G401.6 (cell line): Measurements from ENCODE around the gene SRGAP2B.
"Not testable (repeated sequence)": the region's sequence is repeated elsewhere in the genome, so short reads cannot be mapped to it uniquely, and the experiment has no call there.

Experiments used
- FAIRE-seq: peaks from 2 replicates; lab custom pipeline; 2012; peaks lifted over from hg19 to GRCh38; lab: Jason Lieb, UNC

SRGAP2B gene

DNA sequence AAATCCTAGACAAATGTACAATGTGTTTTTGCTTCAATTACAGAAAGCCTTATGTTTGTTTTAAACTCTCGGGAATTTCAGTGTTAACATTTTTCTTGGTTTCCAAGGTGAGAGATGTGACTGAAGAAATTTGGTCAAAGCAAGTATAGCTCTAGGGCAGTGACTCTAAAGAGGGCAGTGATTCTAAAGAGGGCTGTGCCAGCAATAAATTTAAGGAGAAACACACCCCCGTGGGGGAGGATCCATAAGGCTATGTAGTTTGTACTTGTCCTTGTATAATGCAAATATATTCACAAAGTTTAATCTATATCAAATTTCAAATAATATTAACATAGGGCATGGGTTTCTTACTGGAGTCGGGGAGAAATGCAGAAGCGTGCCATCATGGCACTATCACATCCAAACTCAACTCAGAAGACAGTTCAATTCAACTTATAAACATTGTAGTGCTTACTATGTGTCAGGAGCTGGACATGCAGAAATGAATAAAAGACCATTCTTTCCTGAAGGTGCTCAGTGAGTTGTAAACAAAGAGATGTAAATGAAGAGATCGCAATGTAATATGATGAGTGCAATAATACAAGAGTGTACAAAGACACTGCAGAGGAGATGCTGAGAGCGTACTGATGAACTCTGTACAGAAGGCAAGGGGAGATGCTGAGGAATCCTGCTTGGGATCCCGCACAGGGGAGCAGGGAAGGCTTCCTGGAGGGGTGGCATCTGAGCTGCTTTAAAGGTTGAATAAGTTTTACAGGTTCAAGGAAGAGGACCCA lies 12.5 kb downstream of the SRGAP2B start:
- FAIRE-seq = not testable (repeated sequence)

DNA sequence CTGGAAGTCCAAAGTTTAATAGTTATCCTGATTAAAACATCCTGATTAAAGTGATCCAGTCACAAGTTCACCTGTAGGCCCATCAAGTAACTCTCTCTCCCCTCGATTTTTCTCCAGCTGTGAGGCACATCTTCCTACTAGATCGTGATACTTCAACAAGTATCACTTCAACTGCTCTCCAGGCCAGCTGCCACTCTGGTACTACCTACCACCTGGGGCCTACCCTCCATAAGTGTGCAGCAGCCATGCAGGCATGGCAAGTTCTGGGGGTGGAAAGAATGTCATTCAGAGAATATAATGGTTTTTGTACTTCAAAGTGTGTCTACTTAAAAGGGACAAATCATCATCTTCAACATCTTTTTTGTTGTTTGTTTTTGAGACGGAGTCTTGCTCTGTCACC lies 14.9 kb downstream of the SRGAP2B start:
- FAIRE-seq = not testable (repeated sequence)

- FAIRE-seq = not testable (repeated sequence)
These were observed 15.4 kb downstream of the SRGAP2B start for GRCh38 chr1:145079737-145080136.

DNA sequence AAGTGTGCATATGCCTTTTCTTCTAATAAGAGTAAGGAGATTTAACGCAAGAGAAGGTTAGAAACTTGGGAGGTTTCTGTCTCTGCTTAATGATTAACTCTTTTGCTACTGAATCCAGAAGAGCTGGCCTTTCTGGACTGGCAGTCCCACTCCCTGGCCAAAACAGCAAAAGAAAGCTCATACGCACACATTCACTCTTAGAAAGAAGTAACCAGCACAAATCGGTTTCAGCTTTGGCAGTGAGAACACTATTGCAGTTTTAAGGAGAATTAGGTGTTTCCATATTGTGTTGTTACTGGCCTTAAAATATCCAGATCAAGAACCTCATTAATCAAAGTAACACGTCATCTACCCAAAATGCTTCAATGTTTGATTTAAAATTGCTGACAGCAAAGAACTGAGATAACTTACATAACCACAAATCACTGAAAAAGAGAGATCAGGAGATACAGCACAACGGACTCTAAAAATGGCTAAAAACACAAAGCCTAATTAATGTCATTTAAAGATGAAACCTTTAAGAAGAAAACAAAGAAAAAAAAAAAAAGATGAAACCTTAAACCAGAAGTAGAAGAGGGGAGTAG lies 16.2 kb downstream of the SRGAP2B start:
- FAIRE-seq = not testable (repeated sequence)

DNA sequence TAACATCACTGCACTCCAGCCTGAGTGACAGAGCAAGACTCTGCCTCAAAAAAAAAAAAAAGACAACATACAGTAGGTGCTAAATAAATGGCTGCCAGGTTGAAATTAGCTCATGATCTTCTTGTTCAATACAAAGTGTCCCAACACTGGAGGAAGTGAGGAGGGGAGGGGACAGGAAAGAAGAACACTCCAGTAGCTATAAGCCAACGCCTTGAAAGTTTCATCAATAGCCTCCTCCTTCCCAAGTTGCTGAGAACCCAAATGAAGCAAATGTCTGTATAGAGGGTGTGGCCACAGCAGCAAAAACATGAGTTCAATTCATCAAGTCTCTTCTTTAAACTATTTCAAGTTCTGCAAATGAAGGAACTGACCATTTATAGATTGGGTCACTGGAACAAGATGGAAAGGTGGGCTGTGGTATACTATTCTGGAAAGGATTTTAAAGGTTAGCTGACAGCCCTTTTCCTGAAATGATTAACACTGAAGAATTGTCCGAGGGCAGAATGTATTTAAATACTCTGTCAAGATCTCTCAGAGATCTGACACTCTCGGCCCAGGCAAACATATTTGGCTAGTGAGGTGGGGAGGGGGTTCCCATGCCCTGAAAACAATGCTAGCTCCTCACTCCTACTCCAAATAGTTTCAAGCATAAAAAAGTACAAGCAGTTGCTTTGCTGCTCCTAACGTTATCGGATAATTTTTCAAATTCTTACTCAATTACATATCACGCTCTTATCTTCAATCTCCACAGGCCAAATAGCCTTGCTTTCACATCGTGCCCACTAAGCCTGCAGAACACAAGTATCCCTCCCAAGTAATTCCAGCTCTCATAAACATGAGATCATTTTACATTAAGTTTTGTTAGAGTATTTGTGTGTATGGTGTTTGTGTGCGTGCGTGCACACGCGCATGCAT lies 17.0 kb downstream of the SRGAP2B start:
- FAIRE-seq = not testable (repeated sequence)

DNA sequence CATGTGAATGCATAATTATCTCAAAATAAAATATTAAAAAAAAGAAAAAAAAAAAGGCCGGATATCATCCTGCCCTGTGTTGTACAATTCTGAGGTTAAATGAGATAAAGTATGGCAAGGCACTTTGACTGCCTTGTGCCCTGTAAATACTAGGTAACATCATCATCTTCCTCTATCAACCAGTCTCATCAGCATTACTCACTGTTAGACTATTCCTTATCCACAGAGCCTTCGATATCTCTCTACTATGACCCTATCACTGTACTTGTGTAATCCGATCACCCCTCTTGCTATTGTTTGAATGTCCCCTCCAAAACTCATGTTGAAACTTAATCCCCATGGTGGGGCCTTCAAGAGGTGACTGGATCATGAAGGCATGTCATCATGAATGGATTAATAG lies 18.3 kb downstream of the SRGAP2B start:
- FAIRE-seq = not testable (repeated sequence)

DNA sequence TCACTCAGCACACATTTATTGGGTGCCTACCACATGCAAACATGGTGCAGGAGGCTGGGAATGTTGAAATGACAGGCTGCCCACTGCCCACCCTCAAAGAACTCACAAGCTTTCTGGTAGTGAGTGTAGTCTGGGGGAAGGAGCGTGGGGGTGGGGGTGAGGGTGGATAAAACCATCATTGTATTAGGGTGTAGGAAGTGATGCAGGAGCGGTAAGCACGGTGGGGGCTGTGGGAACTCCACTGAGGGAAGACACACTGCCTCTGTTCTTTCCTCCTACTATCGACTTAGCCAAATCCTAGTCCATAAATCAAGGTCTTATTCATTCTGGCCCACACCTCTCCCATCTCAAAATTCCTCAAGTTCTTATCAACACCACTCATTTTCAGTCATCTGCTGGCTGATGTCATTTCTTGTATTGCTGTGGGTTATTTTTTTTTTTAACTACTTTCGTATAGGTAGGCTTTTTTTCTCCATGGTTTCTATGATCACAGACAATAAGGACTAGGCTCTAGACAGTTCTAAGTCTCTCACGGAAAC lies 21.0 kb downstream of the SRGAP2B start:
- FAIRE-seq = not testable (repeated sequence)

GRCh38 chr1:145071569-145071968 lies 23.6 kb downstream of the SRGAP2B start:
- FAIRE-seq = not testable (repeated sequence)

DNA sequence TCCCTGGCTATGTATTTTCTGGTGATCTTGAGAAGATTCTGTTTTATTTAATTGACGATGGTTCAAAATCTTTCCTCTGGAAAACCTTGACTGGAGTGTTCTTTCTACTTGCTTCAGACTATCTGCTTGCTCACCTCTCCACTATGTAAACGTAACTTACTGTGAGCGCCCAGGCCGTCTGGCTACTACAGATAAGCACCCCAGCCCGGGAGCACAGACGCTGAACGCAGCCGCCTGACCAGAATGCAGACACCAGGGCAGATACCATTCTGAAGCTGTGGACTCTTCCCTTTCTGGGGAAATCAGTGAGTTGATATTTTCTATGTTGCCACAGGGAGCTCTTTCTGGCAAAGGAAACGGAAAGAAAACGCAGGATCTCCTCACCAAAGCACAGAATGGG lies 28.6 kb downstream of the SRGAP2B start:
- FAIRE-seq = not testable (repeated sequence)

GRCh38 chr1:145065194-145065826 lies 29.8 kb downstream of the SRGAP2B start:
- FAIRE-seq = not testable (repeated sequence)

- not testable (repeated sequence) for FAIRE-seq
These were observed 31.0 kb downstream of the SRGAP2B start for GRCh38 chr1:145063941-145064648.

- not testable (repeated sequence) for FAIRE-seq
These were observed 31.8 kb downstream of the SRGAP2B start for GRCh38 chr1:145063285-145063684.

DNA sequence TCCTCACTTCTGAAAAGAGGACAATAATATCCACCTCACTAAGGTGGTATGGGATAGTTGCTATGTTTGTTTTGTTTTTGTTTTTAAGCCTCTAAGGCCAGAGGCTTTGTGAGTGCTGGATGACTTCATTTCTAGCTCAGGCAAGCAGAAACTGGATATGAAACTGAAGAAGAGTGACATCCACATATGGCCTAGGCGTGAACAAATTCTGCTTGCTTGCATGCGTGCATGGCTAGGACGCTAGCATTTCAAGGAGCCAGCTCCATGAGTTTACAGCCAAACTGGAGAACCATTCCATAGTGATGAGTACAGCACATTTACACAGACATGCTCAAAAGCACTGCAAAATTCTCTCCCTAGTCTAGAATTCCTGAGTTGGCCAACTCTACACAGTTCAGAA lies 36.9 kb downstream of the SRGAP2B start:
- not testable (repeated sequence) for FAIRE-seq

GRCh38 chr1:145055217-145055760 lies 39.8 kb downstream of the SRGAP2B start:
- not testable (repeated sequence) for FAIRE-seq

DNA sequence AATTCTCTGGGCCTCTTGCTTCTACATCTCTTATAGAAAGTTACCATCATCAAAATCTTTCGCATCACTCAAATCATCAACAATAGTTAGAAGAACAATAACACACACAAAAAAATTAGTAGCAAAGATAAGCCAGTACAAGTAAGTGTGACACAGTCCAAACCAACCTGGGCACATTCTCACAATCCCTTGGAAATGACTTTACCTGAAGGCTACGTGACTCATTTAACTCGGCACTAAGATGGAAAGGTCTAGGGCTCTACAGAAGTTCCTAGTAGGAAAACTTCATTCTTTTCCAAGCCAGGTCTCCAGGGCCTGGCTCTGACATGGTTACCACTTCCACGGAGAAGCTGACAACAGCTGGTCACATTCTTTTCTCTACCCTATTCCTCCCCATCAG lies 41.7 kb downstream of the SRGAP2B start:
- FAIRE-seq = not testable (repeated sequence)

- not testable (repeated sequence) for FAIRE-seq
These were observed 42.9 kb downstream of the SRGAP2B start for GRCh38 chr1:145052019-145052776.

DNA sequence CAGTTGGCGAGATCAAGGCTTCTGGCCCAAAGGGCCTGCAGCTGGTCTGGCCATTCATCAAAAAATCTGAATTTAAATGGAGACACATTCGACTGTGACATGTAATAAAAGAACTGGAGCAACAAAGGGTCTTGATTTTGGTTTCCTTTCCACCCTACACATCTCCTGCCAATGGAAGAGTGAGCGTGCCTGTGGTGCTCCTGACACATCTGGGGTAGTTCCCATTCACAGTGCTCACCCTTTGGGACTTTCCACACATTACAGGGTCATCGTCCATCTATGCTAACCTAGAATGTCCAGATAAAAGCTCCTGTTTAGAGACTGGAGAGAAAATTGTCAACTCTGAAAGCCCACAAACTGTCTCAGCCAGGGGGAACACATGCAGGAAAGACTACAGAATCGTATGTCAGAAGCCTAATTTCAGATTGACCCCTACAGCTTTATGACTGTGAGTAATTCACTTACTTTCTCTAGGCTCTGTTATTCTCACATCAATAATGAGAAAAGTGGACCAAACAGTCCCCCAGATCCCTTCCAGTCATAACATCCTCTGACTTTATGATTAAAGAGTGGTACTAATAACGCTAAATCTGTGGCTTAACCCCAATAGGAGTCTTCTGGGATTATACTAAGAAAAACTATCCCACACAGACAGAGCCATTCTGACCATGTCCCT lies 46.8 kb downstream of the SRGAP2B start:
- FAIRE-seq = not testable (repeated sequence)

DNA sequence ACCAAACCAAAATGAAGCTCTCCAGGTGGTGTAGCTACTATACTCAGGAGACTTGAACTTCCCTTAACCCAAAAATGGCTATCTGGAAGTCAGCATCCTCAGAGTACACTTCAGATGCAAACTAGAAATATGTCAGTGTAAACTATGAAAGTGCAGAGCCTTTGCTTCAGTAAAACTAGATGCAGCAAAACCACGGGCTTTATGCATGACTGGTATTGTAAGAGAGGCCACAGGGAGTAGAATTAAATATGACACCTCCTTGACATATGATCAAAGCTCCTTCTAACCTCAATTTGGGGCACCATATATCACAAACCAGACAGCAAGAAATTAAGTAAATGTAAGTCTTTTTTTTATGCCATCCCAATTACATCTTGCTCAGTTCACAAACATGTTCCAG lies 47.6 kb downstream of the SRGAP2B start:
- not testable (repeated sequence) for FAIRE-seq

- not testable (repeated sequence) for FAIRE-seq
These were observed 49.4 kb downstream of the SRGAP2B start for GRCh38 chr1:145045571-145046273.
